GM21367 (cell line): Measurements from ENCODE around the gene GRPEL2.

Experiments
- ATAC-seq: cut with Tn5 transposase; IDR thresholded peaks from one replicate; pipeline ENCODE4 v1.9.1; 2021; ENCODE audit not compliant: unreplicated experiment

GRPEL2 gene, protein sequence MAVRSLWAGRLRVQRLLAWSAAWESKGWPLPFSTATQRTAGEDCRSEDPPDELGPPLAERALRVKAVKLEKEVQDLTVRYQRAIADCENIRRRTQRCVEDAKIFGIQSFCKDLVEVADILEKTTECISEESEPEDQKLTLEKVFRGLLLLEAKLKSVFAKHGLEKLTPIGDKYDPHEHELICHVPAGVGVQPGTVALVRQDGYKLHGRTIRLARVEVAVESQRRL

DNA sequence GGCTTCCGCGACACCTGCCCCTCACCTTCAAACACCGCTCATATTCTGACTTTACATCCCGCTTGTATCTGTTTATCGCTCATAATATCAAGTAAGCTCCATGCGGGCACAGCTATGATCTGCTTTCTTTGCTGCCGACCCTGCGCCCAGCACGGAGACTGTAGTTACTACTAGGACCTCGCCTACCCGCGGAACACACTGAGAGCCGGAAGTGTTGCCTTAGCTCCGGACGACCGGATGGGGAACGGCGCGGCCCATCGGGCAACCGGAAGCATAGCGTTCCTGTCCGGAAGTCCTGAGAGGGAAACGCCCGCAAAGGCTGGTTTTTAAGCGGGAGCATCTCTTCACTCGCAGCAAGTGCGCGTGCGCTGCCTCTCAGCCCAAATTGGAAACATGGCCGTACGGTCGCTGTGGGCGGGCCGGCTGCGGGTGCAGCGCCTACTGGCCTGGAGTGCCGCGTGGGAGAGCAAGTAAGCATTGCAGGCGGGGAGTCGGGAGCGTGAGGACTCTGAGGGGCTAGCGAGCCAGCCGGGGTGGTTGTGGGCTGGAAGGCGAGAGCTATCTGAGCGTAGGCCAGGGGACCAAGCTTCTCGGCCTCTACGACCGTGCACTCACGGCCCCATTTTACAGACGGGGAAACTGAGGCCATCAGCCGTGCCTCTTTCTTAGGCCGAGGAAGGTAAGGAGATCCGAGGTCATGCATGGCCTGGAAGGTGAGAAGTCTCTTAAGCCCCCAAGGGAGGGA is at the start of gene GRPEL2:
Gene GRPEL2, plus strand, starts transcription at position 353 of the 745 bp plus-strand sequence. Its CDS starts 41 bp downstream, at position 394.
- peak; percentile 96 for ATAC-seq

DNA sequence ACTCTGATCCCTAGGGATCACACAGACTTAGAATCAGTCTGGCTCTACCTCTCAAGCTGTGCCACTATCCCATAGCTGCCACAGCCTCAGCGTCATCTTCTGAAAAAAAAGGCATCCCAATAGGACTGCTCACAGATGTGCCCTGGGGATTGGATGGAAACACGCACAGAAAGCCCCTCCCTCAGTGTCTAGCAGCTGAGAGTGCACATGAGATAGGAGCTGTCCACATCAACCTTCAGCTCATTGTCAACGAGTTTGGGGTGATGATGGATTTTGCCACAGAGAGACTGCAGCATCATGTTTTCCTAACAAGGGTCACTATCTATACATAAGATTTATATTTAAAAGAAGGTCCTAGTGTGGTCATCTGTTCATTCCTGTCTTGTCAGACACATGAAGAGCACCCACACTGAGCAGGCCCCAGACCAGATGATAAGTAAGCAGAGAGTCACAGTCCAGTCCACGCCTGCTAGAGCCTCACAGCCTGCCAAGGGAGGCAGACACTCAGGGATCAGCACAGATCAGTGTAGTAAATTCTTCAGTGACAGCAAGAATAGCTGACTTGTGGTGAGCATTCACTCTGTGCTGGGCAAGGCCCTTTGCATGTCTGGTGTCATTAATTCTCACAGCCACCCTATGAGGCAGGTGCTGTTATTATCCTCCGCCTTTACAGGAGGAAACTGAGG is 47.8 kb upstream of the GRPEL2 start:
- ATAC-seq, result no peak

DNA sequence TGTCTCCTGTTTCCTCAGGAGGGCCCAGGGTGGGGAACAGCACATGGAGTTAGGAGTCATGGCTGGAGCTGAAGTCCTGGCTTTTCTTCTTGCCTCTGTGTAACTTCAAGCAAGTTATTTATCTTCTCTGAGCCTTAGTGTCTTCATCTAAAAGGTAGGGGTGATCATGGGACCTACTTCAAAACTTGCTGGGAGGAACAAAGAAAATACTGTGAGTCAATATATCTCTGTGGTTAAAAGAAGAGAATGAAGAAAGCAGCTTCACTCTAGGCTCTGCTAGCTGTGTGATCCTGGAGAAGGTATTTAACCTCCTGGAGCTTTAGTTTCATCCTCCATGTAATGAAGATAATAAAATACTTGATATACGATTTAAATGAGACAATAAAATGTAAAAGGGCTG is 47.1 kb upstream of the GRPEL2 start:
- no peak for ATAC-seq

DNA sequence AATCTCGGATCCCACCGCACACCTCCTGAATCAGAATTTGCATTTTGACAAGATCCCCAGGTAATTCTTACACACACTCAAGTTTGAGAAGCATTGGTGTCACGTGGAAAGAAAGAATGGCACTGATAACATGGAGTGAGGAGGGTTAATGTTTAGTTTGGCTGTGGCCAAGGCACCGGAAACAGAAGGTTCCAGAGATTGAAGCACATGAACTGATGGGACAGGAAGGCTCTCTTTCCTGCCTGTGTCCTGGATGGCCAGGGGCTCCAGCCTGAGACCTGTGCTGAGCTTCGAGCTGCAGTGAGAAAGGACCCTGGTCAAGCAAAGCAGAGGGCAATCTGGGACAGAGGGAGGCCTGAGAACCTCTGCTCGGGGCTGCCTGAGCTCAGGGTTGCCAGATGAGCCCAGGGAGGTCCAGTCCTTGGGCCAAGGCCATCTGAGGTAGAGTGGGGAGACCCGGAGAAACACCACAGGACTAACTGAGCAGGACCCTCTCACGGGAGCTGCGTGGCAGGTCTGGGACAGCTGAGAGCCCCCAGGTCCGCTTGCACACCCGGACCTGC is 46.4 kb upstream of the GRPEL2 start:
- no peak for ATAC-seq

DNA sequence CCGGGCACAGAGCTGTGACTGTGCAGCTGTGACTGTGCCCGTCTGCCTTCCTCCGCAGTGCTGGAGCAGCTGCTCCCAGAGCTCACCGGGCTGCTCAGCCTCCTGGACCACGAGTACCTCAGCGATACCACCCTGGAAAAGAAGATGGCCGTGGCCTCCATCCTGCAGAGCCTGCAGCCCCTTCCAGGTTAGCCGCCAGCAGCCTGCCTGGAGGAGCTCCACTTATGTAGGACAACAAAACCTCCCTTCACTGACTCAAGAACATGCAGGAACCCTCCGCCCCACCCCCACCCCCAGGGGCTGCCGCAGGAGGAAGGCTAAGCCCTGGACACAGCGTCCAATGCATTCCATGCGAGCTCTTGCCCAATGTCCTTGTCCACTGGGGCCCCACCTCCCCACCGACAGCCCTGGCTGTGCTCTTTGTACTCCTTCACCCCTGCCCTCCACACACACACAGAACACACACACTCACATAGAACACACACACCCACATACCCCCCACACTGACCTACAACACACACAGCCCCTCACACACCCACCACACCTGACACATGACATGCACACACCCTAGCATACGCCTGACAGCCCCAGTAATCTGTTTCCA is 45.7 kb upstream of the GRPEL2 start:
- ATAC-seq, result no peak

DNA sequence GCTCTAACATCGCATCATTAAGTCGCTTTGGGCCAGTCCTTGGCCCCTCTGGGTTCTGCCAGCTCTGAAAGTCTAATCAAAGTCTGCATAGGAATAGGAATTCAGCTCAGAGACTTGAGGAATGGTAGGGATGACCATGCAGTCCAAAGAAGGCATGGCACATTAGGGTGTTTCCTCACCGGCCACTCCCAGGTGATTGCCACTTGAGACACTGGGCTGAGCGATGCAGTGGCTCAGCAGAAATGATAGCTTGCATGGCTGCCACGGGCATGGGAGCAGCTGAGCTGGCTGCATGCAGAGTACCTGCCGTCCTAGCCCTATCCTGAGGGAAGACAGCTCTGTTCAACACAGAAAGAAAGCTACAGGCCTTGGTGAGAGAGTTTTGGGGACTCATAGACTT is 44.9 kb upstream of the GRPEL2 start:
- ATAC-seq, result no peak

DNA sequence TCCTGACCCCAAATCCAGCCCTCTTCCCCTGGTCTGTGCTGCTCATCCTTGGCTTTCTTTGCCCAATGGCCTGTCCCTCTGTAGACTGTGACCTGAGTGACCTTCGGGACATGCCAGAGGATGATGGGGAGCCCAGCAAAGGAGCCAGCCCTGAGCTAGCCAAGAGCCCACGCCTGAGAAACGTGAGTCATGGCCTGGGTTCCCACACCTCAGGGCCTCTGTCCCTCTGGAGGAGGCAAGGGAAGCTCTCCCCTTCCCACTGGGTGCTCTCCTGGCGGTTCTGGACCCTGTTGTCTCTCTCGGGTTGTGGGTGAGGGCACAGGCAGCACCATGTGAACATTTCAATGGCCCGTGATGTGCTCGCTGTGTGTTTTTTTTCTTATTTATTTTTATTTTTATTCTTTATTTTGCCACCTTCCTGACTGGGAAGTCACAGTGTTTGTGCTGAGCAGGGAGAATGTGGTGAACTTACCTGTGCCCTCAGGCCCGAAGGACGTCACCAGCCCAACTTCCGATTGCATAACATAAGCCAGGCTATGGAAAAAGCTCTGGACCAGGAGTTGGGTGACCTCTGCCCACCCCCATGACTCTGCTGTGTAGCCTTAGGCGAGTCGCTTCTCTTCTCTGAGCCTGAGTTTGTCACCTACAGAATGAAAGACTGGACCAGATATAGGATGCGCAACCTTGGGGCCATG is 44.1 kb upstream of the GRPEL2 start:
- ATAC-seq, result no peak

DNA sequence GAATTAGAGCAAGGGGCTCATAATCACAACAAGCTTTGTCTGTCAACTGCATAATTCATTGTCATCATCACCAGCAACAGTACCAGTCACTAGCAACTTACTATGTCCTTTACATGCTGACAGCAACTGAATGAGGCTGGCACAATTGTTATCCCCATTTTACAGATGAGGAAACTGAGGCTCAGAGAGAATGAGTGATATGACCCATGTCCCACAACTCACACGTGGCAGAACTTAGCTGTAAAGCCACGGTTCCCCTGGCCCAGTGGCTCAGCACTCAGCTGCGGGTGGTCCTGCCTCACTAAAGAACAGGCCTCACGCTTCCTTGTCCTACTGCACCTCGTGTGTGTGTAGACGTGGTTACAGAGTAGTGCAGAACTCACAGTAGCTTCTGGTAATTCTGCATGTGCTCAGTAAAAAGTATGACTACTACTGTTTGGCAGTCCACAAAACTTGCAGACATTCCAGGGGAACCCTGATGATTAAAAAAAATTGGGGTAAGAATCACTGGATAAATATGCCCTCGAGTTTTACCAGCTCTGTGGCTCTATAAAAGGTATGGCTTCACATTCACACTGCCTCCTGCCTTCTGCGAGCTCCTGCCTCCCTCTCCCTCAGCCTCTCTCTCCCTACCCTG is 43.4 kb upstream of the GRPEL2 start:
- no peak for ATAC-seq

DNA sequence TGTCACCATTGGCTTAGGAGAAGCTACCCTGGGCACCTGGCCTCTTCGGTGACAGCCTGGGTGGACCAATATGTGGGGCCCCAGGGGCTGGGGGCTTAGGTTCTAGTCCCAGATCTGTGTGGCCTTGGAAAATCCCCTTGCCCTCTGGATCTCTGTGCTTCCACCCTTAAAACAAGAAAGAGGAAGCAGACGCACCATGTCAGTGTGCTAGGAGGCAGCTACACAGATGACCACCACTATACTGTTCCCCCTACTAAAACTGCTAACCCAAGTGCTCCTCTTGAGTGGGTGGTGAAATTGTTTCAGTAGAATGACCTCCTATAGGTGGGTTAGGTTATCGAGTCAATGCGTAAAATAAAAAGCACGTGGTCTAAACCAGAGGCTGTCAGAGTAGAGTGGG is 42.7 kb upstream of the GRPEL2 start:
- no peak for ATAC-seq

DNA sequence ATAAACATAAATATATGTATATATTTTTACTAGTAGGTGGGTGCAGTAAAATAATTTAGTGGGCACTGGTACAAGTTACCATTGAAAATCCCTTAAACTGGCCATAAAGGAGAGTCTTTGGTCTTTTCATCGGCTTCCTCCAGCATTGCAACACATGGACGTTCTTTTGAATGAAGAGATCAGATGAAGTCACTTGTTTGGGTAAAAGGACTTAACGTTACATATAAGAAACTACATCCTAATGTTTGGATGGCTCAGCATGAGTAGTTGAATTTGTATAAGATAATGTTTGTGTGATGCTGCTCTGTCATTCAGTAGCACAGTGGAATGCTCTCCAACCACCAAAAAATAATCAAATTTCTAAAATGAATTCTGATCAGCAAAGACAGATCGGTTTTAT is 42.1 kb upstream of the GRPEL2 start:
- no peak for ATAC-seq

DNA sequence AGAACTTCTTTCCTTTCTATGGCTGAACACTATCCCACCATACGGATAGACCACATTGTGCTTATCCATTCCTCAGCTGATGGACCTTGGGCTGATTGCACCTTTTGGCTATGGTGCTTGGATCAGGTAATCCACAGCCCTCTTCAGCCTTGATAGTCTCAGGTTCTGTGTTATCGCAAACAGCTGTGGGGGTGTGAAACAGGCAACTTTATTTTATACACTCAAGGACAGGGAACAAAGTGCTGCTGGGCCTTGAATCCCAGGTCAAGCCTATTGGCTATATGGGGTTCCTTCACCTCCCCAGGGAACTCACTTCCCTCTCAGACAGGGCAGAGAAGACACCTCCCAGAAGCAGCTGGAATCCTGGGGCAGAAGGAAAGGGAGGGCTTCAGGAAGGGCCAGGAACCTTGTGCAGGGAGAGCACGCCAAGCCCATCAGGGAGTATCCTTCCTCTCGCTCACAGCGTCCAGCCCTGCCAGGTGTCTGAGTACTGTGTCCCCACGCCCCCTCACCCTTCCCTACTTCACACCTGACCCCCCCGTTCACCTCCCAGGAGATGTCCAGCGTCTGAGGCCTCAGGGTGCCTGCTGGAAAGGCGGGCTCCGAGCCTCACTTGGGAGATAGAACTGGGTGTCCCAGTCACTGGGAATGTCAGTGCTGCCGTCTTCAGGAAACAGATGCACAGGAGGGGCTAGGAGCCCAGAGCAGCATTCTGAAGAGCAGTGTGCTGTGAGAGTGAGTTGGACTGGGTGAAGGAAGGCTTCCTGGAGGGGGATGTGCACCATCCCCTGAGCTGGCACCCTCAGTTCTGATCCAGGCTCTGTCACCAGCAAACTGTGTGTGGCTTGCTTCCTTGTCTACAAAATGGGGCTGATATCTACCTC is 40.9 kb upstream of the GRPEL2 start:
- ATAC-seq, result no peak

DNA sequence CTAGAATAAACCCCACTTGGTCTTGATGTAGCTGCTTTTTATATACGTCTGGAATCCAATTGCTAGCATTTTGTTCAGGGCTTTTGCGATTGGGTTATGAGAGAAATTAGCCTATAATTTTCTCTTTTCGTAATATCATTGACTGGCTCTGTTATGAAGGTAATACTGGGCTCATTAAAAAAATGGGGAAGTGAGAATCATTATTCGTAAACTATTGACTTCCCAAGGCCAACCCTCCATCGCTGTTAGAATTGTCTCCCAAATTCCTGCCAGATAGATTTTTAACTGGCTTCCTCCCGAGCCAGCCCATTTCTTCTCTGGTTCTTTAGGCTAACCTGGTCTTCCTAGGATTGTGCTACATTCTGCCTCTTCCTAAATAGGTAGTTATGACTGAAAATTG is 35.9 kb upstream of the GRPEL2 start:
- ATAC-seq, result no peak

DNA sequence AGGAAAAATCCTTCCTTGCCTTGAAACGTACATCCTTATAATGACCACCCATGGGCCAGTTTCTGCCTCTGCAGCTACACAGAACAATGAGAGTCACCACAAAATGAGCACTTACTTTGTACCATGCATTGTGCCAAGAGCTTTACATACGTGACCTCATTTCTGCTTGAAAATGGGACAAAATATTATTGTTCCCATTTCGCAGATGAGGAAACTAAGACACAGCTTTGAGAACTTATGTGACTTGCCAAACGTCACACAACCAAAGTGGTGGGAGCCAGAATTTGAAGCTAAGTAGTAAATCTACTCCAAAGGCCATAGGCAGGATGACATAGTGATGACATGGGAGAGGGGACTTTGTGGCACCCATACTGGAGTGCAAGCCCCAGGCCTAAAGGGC is 34.8 kb upstream of the GRPEL2 start:
- ATAC-seq, result no peak

DNA sequence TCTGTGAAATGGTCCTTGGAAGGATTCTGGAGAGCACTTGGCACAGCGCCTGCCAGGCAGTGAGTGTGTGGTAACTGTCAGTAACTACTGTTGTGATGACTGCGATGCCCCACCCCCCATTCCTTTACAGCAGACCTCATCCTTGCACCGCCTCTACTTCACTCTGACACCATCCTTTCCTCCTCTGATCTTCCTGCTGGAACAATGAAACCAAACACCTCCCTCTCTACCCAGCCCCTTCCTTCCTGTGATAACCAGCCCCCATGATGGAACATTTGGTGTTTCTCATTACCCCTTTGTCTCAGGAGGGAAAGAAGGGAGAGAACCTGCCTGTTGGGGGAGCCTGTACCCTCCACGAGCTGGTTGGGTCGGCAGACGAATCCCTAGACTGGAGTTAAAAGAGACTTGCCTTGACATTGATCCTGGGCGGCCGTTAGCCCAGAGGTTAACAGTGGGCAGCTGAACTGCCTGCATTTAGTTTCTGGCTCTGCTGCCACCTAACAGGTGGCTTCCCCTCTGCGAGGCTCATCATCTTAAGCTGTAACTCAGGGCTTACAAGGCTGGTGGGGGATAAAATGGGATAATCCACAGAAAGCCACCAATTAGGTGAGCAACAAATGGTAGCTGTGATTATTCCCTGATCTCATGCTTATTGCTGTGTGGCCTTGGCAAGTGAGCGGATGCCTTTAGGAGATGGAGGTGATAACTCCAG is 34.2 kb upstream of the GRPEL2 start:
- no peak for ATAC-seq

DNA sequence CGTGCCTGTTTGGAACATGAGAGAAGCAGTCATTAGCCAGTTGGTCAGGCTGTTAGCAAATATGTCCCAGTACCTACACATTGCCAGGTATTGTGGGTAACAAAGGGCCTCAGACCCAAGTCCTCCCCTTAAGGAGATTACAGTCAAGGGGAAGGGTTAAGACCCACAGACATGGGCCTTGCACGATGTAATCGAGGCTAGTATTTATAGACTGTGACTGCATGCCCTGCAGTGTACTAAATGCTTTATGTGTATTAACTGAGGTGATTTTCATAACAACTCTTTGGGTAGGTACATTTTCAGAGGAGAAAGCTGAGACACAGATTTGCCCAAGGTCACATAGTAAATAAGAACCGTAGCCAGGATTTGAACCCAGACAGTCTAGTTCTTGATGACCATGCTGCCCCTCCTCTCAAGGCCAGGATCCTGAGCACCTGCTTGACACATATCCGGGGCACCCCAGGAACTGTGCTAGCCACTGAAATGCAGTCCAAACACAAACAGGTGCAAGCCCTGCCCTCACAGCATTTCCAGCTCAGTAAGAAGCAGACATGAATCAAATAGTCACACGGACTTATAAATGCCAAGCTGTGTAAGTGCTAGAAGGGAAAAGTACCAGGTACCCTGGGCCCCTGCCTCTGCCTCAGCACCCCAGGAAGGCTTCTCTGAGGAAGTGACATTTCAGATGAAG is 32.0 kb upstream of the GRPEL2 start:
- no peak for ATAC-seq

DNA sequence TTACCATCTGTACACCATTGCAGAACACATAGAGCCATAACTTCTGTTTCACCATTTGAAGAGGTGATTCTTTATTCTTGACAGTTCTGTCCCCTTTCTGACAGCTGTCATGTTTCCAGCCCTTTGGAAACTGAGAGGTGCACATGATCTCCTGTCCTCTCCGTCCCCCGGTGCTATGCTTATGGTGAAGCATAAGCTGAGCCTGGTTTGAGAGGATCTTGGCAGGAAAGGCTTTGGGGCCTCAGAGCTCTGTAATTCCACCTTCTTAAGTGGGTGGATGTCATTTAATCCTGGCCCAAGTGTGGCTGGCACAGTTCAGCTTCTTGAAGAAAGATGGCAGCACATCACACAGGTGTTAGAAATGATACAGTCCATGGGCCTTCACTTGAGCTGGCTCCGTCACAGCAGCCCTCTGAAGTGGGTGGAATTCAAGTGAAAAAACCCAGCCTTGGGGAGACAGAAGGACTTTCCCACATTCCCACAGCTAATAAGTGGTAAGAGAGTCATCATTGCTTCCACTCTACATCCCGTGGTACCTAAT is 30.7 kb upstream of the GRPEL2 start:
- no peak for ATAC-seq

DNA sequence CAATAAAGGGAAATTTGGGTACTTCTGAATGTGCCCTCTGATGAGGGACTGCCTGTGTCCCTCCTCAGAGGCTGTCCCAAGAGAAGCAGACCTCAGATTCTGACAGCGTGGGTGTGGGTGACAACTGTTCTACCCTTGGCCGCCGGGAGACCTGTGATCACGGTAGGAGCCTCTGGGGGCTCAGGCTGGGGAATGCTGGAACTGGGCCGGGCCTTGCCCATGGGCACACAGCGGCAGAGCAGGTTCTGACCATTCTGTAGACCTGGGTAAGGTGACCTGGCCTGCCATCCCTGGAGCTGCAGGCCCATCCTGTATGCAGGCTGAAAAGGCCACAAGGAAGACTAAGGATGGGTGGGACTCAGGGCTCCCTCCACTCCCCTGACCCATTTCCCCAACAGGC is 29.5 kb upstream of the GRPEL2 start:
- ATAC-seq, result no peak
